Progenitor cell of endocrine pancreas (in vitro differentiated cells): Measurements from ENCODE around the gene MYO7B. TPM values are rescaled to one million over a fixed set of nuclear protein-coding genes. Genes with fewer than 3 reads are reported as not detected.
"Not testable (repeated sequence)": the region's sequence is repeated elsewhere in the genome, so short reads cannot be mapped to it uniquely, and the experiment has no call there.

ENCODE experiments used
- DNase-seq: peaks from one replicate; pipeline ENCODE4 v3.0.0; 2021; ENCODE audit warnings: low spot score; ENCODE audit not compliant: unreplicated experiment
- H3K27ac Mint-ChIP-seq: 2 replicates; pipeline ENCODE4 v1.8.0; 2021; ENCODE audit warnings: mild to moderate bottlenecking, moderate library complexity, mixed read lengths
- H3K27me3 Mint-ChIP-seq: 2 replicates; pipeline ENCODE4 v1.8.0; 2021; ENCODE audit warnings: mixed read lengths
- H3K36me3 Mint-ChIP-seq: 2 replicates; pipeline ENCODE4 v1.8.0; 2022; ENCODE audit warnings: mixed read lengths; ENCODE audit not compliant: insufficient read depth
- H3K4me1 Mint-ChIP-seq: 2 replicates; pipeline ENCODE4 v1.8.0; 2021; ENCODE audit warnings: low read depth, mixed read lengths
- H3K4me3 Mint-ChIP-seq: 2 replicates; pipeline ENCODE4 v1.8.0; 2021; ENCODE audit warnings: low read depth, mild to moderate bottlenecking, moderate library complexity, mixed read lengths
- H3K9me3 Mint-ChIP-seq: 2 replicates; pipeline ENCODE4 v1.8.0; 2021; ENCODE audit warnings: low read depth, mixed read lengths
- CTCF ChIP-seq: fragments of 200-600 bp; sonication (generic); IDR thresholded peaks from one replicate; pipeline ENCODE4 v1.5.0; 2021; ENCODE audit warnings: antibody characterized with exemption, mild to moderate bottlenecking; ENCODE audit not compliant: unreplicated experiment
- total RNA-seq: library from RNA; stranded (reverse); gene quantifications from 2 replicates; pipeline ENCODE4 v1.2.1, GENCODE V29; 2021

The MYO7B gene
- total RNA-seq, 1 donor from 2014 or later, result not detected

- Mint-ChIP-seq H3K9me3 (no peaks in the 10 kb centered on the region), H3K27me3 (no peaks in the 10 kb centered on the region), H3K4me3 (peak overlapping the region; percentile 33), H3K36me3 (peaks cover 13% of the 10 kb centered on the region), H3K4me1 (peaks cover 18% of the 10 kb centered on the region), H3K27ac (peak overlapping the region; percentile 27)
- TF ChIP-seq CTCF, result no peak
- DNase-seq, result no peak
These were observed 12.1 kb upstream of the MYO7B start for GRCh38 chr2:127523269-127523939.

- not testable (repeated sequence) for DNase-seq, H3K27ac Mint-ChIP-seq, H3K27me3 Mint-ChIP-seq, H3K9me3 Mint-ChIP-seq
- Mint-ChIP-seq H3K4me1 (peaks cover 18% of the 10 kb centered on the region), H3K4me3 (peak overlapping the region; percentile 64), H3K36me3 (peaks cover 13% of the 10 kb centered on the region)
These were observed 11.2 kb upstream of the MYO7B start for GRCh38 chr2:127524198-127524834.

GRCh38 chr2:127525691-127526131, 9.8 kb upstream of the MYO7B start:
- no peaks in the 10 kb centered on the region for H3K27me3 Mint-ChIP-seq
- peaks cover 3% of the 10 kb centered on the region for H3K9me3 Mint-ChIP-seq
- H3K4me3 Mint-ChIP-seq, result peak overlapping the region; percentile 87
- peak overlapping the region; percentile 99 for H3K27ac Mint-ChIP-seq
- DNase-seq, result no peak
- peaks cover 6% of the 10 kb centered on the region for H3K36me3 Mint-ChIP-seq
- TF ChIP-seq CTCF, result no peak
- H3K4me1 Mint-ChIP-seq, result peaks cover 18% of the 10 kb centered on the region

- Mint-ChIP-seq H3K4me3 (peak within 1 kb of the TSS; percentile 87), H3K27me3 (no peaks in the 10 kb centered on the region), H3K36me3 (peaks cover 5% of the 10 kb centered on the region), H3K4me1 (peaks cover 18% of the 10 kb centered on the region), H3K27ac (peak within 1 kb of the TSS; percentile 99), H3K9me3 (peaks cover 3% of the 10 kb centered on the region)
- peak; percentile 37 for TF ChIP-seq CTCF
- DNase-seq, result peak; percentile 88
These were observed 9.1 kb upstream of the MYO7B start, which contains the start of gene IWS1 for GRCh38 chr2:127526132-127527000. Gene IWS1, minus strand, starts transcription at chr2:127526489. Its CDS starts 281 bp downstream, at chr2:127526208.

GRCh38 chr2:127527001-127527804, 8.3 kb upstream of the MYO7B start:
- peaks cover 3% of the 10 kb centered on the region for H3K9me3 Mint-ChIP-seq
- peak overlapping the region; percentile 99 for H3K27ac Mint-ChIP-seq
- H3K27me3 Mint-ChIP-seq, result no peaks in the 10 kb centered on the region
- peak overlapping the region; percentile 87 for H3K4me3 Mint-ChIP-seq
- peaks cover 3% of the 10 kb centered on the region for H3K36me3 Mint-ChIP-seq
- DNase-seq, result no peak
- no peak for TF ChIP-seq CTCF
- H3K4me1 Mint-ChIP-seq, result peaks cover 18% of the 10 kb centered on the region
